Measurements from ENCODE around the gene CNTNAP5.

CNTNAP5 gene

GRCh38 chr2:124025171-124025580 is at the start of gene CNTNAP5:
CNTNAP5 (plus strand) TSS chr2:124025287; CDS start chr2:124025651, 364 bp downstream.
- DNase-seq (ENCODE audit: low read depth): no peak

GRCh38 chr2:123976054-123976648 is 48.9 kb upstream of the CNTNAP5 start:
- DNase-seq (ENCODE audit: low read depth): no peak

DNA sequence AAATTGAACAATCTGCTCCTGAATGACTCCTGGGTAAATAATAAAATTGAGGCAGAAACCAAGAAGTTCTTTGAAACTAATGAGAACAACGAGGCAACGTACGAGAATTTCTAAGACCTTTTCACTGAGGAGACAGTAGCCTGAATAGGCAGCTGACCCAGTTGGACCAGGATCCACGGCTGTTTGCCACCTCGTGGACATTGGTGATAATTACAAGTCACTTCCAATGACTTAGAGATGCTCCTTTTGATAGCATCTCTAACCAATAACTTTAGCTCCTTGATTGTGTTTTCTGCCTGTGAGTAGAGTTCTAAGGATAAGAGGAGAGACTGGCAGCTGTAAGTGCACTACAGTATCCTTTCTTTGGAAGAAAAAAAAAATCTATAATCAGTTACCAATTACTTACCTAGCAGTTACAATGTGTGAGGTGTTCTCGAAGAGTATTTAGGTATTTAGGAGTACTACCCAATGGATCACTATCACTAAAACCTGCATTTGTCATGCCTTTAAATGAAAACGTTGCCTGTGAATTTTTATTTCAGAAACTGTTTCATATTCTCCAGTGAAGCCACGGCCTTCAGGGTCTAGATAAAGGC is 31.3 kb upstream of the CNTNAP5 start:
- peak; percentile 2 for DNase-seq (ENCODE audit: low read depth)

GRCh38 chr2:123999681-124000080 is 25.4 kb upstream of the CNTNAP5 start:
- no peak for DNase-seq (ENCODE audit: low read depth)

- DNase-seq (ENCODE audit: low read depth): no peak
Measured at GRCh38 chr2:124001696-124002430, 23.2 kb upstream of the CNTNAP5 start.

DNA sequence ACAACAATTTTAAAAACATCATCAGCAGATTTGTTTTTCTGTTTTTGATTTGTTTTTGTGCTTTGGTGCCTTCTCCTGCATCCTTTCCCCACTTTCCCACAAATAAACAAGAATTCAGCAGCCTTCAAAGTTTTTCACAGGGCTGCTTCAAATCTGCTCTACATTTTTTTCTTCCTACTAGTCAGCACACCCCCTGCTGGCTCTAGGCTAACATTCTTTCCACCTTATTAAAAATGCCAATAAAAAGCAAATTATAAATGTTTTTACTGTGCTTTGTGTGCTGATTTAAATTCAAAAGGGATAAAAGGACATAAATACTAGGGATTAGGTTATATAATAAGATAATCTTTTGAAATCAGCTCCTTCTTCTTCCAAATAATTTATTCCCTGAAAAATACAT is 6.2 kb upstream of the CNTNAP5 start:
- DNase-seq (ENCODE audit: low read depth): no peak

GRCh38 chr2:124024561-124025170 is 421 bp upstream of the CNTNAP5 start:
- DNase-seq (ENCODE audit: low read depth): no peak

GRCh38 chr2:124025891-124026434 is 876 bp downstream of the CNTNAP5 start:
- DNase-seq (ENCODE audit: low read depth): no peak

- no peak for DNase-seq (ENCODE audit: low read depth)
Measured at GRCh38 chr2:124026503-124026902, 1.4 kb downstream of the CNTNAP5 start.

DNA sequence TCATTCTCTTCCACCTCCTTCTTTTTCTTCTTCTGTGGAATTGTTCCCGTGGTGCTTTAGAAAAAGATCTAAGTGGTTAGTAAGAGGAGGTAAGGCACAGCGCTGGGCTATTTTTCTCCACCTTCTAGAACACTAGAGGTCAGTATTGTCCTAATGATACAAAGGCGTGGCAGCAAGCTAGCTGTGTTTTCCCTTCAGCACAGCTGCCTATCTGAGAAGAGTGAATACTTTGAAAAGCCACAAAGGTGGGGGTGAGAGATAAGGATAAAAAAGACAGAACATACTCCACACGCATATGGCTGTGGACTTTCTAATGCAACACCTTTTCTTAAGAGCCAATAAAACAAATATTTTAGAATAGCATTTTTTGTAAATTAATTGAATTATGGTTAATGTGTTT is 2.1 kb downstream of the CNTNAP5 start:
- peak; percentile 15 for DNase-seq (ENCODE audit: low read depth)

DNA sequence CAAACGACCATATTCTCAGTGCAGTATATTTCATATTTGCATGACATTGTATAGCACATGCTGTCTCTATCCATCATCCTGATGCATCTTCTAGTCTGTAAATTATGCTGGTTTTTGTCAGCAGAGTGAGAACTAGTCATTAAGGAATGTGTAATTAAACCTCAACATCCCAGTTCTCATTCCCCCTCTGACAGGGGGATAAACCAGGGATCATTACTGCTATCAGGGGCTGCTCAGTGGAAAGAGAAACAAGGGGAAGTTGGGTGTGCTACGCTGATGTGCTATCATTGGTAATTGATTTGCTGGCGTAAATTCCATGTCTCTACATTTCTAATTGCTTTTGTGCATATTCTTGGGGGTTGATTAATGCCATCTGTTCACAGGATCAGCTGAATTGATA is 7.7 kb downstream of the CNTNAP5 start:
- DNase-seq (ENCODE audit: low read depth): no peak

DNA sequence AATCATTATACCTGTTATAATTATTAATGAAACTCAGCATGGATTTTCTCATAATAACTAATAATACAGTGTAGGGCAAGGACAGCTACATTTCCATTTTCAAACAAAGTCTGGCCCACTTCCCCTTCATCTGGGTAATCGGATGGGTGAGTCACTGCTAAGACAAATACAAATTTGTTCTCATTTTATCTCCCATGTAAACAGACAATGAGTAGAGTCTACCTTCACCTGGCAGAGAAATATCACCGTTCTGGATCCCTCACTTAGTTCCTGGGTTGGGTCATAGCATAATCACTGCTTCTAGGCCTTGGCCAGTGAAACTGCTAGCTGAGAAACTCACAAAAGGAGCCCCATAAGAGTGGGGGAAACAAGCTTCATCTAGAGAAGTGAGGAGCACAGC is 9.2 kb downstream of the CNTNAP5 start:
- DNase-seq (ENCODE audit: low read depth): no peak

DNA sequence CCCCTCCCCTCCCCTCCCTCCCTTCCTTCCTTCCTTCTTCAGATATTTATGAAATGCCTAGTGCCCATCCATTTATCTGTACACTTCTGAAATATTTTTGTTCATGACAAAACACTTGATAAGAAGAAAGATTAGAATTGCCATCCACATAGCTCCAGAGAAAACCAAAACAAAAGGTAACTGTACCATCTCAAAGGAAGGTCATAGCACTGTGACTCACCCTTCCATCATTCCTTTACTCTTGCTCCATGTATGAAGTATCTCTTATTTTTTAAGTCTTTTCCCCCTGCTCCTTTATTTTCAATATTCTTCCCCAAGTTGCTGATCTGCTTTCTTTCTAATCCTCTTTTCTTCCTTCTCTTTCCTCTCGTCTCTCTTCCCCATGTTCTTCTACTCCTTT is 9.9 kb downstream of the CNTNAP5 start:
- DNase-seq (ENCODE audit: low read depth): no peak

GRCh38 chr2:124039032-124039431 is 13.9 kb downstream of the CNTNAP5 start:
- no peak for DNase-seq (ENCODE audit: low read depth)

DNA sequence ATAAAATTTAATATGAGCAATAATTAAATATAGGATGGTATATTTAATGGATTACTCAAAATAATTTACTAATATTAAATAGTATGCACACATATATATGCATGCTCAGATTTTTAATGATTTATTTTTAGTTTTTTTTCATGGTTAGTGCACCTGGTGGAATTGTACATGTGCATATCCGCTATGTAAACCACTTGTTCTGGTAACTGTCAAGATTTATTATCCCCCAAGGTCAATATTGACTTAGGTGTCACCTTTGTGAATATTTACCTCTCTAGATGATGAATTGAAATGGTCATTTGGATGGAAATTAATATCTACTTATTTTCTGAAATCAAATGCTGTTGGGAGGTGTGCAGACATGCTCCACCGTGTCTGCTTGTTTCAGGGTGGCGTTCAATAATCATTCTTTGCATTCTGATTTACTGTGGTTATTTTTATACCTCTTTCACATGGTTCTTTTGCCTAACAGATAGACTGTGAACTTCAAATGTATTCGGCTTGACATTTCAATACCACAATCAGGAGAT is 14.7 kb downstream of the CNTNAP5 start:
- DNase-seq (ENCODE audit: low read depth): no peak

GRCh38 chr2:124045894-124046293 is 20.8 kb downstream of the CNTNAP5 start:
- DNase-seq (ENCODE audit: low read depth): no peak

DNA sequence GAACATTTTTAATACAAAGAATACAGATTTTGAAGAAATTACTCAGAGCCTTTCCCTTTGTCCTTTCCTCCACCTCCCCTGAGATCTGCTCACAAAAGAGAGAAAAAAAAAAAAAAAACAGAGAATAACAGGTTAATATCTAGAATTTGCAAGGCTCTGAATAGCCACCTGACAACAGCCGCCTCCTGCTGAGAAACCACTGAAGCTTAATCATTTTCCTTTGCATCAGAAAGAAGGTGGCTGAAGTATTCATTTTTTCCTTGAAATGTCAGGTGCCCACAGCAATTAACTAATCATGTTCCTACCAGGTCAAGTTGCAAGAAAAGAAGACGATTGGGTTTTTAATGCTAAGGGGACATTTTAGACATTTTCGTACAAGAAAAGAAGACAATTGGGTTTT is 21.2 kb downstream of the CNTNAP5 start:
- DNase-seq (ENCODE audit: low read depth): no peak

DNA sequence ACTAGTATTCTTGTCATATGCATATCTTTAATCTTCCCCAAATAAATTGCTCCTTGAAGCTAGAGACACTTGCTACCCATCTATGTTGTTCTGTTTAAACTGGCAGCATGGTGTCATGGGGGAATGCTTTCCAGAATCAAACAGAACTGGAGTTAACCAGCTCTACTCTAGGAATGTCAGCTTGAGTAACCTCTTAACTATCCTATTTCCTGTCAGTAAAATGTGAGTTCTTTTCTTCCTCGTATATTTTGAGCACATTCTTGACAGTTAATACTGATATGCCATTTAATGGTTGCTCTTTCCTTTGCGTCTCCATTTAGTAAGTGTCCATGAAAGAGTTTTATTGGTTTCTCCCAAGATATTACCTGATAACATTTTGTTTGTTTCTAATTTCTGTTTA is 23.0 kb downstream of the CNTNAP5 start:
- no peak for DNase-seq (ENCODE audit: low read depth)

- no peak for DNase-seq (ENCODE audit: low read depth)
Measured at GRCh38 chr2:124048664-124049063, 23.6 kb downstream of the CNTNAP5 start.

GRCh38 chr2:124049136-124049535 is 24.0 kb downstream of the CNTNAP5 start:
- DNase-seq (ENCODE audit: low read depth): no peak

- DNase-seq (ENCODE audit: low read depth): no peak
Measured at GRCh38 chr2:124050833-124051497, 25.9 kb downstream of the CNTNAP5 start.

DNA sequence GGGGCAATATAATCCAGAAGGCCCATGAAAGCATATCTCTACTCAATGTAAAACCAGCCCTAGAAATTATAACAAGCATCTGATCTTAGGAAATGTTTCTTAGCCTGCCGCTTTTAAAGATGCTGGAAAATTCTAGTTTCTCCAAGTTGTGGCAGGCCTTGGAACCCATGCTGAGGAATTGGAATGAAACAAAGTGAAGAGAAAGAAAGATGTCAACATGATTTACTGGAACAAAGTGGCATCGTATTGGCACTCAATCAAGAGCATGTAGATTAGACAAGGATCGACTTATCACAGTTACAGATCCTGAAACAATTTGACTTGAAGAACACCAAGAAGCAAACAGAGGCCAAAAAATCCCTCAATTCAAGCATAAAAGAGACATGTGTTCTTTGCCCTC is 28.7 kb downstream of the CNTNAP5 start:
- no peak for DNase-seq (ENCODE audit: low read depth)

Data from stromal cell of bone marrow (primary cell).